ENCODE measurements around the gene GSTA4.

Gene GSTA4

GRCh38 chr6:53029761-53030160 lies 34.7 kb upstream of the GSTA4 start:
- no peaks in the 10 kb centered on the region for H3K9me2 ChIP-seq (ENCODE audit: low read depth, low read length)
- H3K27ac ChIP-seq (ENCODE audit: low read depth, low read length, poor library complexity, severe bottlenecking): no peak overlapping the region
- H3K36me3 ChIP-seq (ENCODE audit: insufficient read depth, low read length): no peaks in the 10 kb centered on the region

GRCh38 chr6:53029257-53029656 lies 34.2 kb upstream of the GSTA4 start:
- H3K9me3 ChIP-seq (ENCODE audit: low read length): no peaks in the 10 kb centered on the region
- H3K27me3 ChIP-seq (ENCODE audit: insufficient read depth, low read length): no peaks in the 10 kb centered on the region; the same call in 1 of the 2 replicates
- H3K27ac ChIP-seq (ENCODE audit: low read depth, low read length, poor library complexity, severe bottlenecking): no peak overlapping the region
- TF ChIP-seq EZH2 (IDR thresholded peaks at IDR 0.05; ENCODE audit: borderline replicate concordance, low read length) (no peak), CTCF (IDR thresholded peaks at IDR 0.05; ENCODE audit: low read length) (no peak)
- H3K9ac ChIP-seq (ENCODE audit: low read length): no peak overlapping the region
- H3F3A ChIP-seq (ENCODE audit: insufficient read depth, low read length): no peaks in the 10 kb centered on the region
- no peaks in the 10 kb centered on the region for H4K20me1 ChIP-seq (ENCODE audit: insufficient read depth, low read length)
- no peak overlapping the region for H2AFZ ChIP-seq (ENCODE audit: low read length)
- H3K4me1 ChIP-seq (ENCODE audit: insufficient read depth, low read length, severe bottlenecking): no peaks in the 10 kb centered on the region
- H3K36me3 ChIP-seq (ENCODE audit: insufficient read depth, low read length): no peaks in the 10 kb centered on the region
- no peak overlapping the region for H3K4me3 ChIP-seq (ENCODE audit: low read depth, low read length, poor library complexity, severe bottlenecking)
- H3K4me2 ChIP-seq (ENCODE audit: low read length): no peak overlapping the region
- H3K9me2 ChIP-seq (ENCODE audit: low read depth, low read length): no peaks in the 10 kb centered on the region
- H3K79me2 ChIP-seq (ENCODE audit: insufficient read depth, low read length): no peaks in the 10 kb centered on the region

More at GRCh38 chr6:53029761-53030160, 34.7 kb upstream of the GSTA4 start:
- Histone ChIP-seq H3F3A (ENCODE audit: insufficient read depth, low read length) (no peaks in the 10 kb centered on the region), H3K9ac (ENCODE audit: low read length) (no peak overlapping the region), H4K20me1 (ENCODE audit: insufficient read depth, low read length) (no peaks in the 10 kb centered on the region), H3K79me2 (ENCODE audit: insufficient read depth, low read length) (no peaks in the 10 kb centered on the region), H3K27me3 (ENCODE audit: insufficient read depth, low read length) (no peaks in the 10 kb centered on the region; the same call in 1 of the 2 replicates), H3K4me2 (ENCODE audit: low read length) (no peak overlapping the region), H3K9me3 (ENCODE audit: low read length) (no peaks in the 10 kb centered on the region), H2AFZ (ENCODE audit: low read length) (no peak overlapping the region), H3K4me1 (ENCODE audit: insufficient read depth, low read length, severe bottlenecking) (no peaks in the 10 kb centered on the region), H3K4me3 (ENCODE audit: low read depth, low read length, poor library complexity, severe bottlenecking) (no peak overlapping the region)
- TF ChIP-seq CTCF (IDR thresholded peaks at IDR 0.05; ENCODE audit: low read length) (no peak), EZH2 (IDR thresholded peaks at IDR 0.05; ENCODE audit: borderline replicate concordance, low read length) (no peak)

- Histone ChIP-seq H3K9ac (ENCODE audit: low read length) (no peak overlapping the region), H3K9me2 (ENCODE audit: low read depth, low read length) (no peaks in the 10 kb centered on the region), H3K4me1 (ENCODE audit: insufficient read depth, low read length, severe bottlenecking) (no peaks in the 10 kb centered on the region), H4K20me1 (ENCODE audit: insufficient read depth, low read length) (no peaks in the 10 kb centered on the region), H3K4me2 (ENCODE audit: low read length) (no peak overlapping the region), H2AFZ (ENCODE audit: low read length) (no peak overlapping the region), H3K36me3 (ENCODE audit: insufficient read depth, low read length) (no peaks in the 10 kb centered on the region), H3K9me3 (ENCODE audit: low read length) (no peaks in the 10 kb centered on the region), H3K27me3 (ENCODE audit: insufficient read depth, low read length) (no peaks in the 10 kb centered on the region; the same call in 1 of the 2 replicates), H3K27ac (ENCODE audit: low read depth, low read length, poor library complexity, severe bottlenecking) (no peak overlapping the region), H3F3A (ENCODE audit: insufficient read depth, low read length) (no peaks in the 10 kb centered on the region), H3K4me3 (ENCODE audit: low read depth, low read length, poor library complexity, severe bottlenecking) (no peak overlapping the region), H3K79me2 (ENCODE audit: insufficient read depth, low read length) (no peaks in the 10 kb centered on the region)
- TF ChIP-seq EZH2 (IDR thresholded peaks at IDR 0.05; ENCODE audit: borderline replicate concordance, low read length) (no peak), CTCF (IDR thresholded peaks at IDR 0.05; ENCODE audit: low read length) (no peak)
Measured at GRCh38 chr6:53028467-53028866, 33.4 kb upstream of the GSTA4 start.
